GM06990 (cell line): ENCODE results near the gene PMPCA.

Experiments
- DNase-seq: peaks from one replicate; pipeline ENCODE4 v3.0.0-alpha.2; 2011; ENCODE audit not compliant: insufficient read length; ENCODE audit errors: extremely low read depth
- H3K27me3 ChIP-seq: replicated peaks from 2 replicates; pipeline ENCODE4 v1.6.0; 2011; ENCODE audit warnings: low read length; ENCODE audit not compliant: control insufficient read depth, insufficient read depth
- H3K36me3 ChIP-seq: 2 replicates; pipeline ENCODE4 v1.5.1; 2011; ENCODE audit warnings: low read length; ENCODE audit not compliant: control insufficient read depth, insufficient read depth
- H3K4me3 ChIP-seq: replicated peaks from 2 replicates; pipeline ENCODE4 v1.5.1; 2011; ENCODE audit warnings: low read depth, mild to moderate bottlenecking, control low read depth, low read length
- CTCF ChIP-seq: IDR thresholded peaks from 2 replicates; pipeline ENCODE4 v1.5.1; 2011; ENCODE audit warnings: low read length, control low read depth, mild to moderate bottlenecking, inconsistent platforms; ENCODE audit not compliant: insufficient read depth, poor library complexity, severe bottlenecking

Gene PMPCA

GRCh38 chr9:136472640-136473353 lies 62.3 kb downstream of the PMPCA start:
- DNase-seq, result no peak
- Histone ChIP-seq H3K36me3 (peaks cover 62% of the 10 kb centered on the region), H3K27me3 (no peaks in the 10 kb centered on the region), H3K4me3 (no peak overlapping the region)
- no peak for TF ChIP-seq CTCF

DNA sequence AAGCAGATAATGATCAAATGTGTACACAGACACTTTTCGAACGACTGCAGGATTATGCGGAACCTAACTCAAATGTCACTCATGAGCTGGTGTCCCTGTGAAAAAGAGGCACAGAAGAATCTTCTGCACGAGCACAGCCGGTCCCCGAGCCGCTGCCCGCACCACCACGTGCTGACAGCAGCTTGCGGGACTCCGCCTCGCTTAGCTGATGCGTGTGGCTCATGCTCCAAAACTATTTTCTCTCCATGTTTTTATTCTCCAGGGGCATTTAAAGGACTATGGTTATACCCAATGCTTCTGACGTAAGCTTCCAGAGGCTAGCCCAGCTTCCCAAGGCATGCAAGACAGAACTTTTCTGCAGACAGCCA lies 62.9 kb downstream of the PMPCA start:
- no peaks in the 10 kb centered on the region for H3K27me3 ChIP-seq
- DNase-seq, result no peak
- H3K4me3 ChIP-seq, result no peak overlapping the region
- TF ChIP-seq CTCF, result no peak
- H3K36me3 ChIP-seq, result peaks cover 62% of the 10 kb centered on the region
